Dedifferentiated amniotic fluid mesenchymal stem cell (primary cell): ENCODE data around the gene CLTA.

Experiments used
- DNase-seq: peaks from one replicate; pipeline ENCODE4 v3.0.0-alpha.2; 2016; ENCODE audit errors: extremely low spot score

Gene CLTA, protein sequence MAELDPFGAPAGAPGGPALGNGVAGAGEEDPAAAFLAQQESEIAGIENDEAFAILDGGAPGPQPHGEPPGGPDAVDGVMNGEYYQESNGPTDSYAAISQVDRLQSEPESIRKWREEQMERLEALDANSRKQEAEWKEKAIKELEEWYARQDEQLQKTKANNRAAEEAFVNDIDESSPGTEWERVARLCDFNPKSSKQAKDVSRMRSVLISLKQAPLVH

DNA sequence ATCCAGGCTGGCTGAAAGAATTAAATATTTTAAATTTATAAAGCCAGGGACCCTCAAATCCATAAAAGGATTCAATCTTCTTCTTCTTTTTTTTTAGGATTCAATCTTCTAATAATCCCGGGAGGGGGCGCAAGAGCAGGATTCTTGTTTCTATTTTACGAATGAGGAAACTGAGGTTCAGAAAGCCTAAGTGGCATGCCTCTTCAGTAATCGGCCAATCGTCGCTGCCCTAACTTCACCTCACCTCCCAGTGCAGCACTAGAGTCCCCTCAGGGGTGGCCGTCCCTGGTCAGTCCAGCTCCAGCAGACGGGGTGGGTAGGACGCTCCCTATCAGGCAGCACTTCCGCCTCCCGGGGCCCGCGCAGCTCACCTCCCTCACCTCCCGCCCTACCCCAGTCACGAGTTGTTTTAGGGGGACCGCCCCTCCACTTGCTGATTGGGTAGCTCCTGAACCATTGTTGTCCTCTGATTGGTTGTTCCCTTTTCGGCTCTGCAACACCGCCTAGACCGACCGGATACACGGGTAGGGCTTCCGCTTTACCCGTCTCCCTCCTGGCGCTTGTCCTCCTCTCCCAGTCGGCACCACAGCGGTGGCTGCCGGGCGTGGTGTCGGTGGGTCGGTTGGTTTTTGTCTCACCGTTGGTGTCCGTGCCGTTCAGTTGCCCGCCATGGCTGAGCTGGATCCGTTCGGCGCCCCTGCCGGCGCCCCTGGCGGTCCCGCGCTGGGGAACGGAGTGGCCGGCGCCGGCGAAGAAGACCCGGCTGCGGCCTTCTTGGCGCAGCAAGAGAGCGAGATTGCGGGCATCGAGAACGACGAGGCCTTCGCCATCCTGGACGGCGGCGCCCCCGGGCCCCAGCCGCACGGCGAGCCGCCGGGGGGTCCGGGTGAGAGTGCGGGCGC is at the start of gene CLTA:
CLTA (plus strand) TSS at position 534 of the 902 bp plus-strand sequence; CDS start at position 670, 136 bp downstream.
- DNase-seq: peak; percentile 98

DNA sequence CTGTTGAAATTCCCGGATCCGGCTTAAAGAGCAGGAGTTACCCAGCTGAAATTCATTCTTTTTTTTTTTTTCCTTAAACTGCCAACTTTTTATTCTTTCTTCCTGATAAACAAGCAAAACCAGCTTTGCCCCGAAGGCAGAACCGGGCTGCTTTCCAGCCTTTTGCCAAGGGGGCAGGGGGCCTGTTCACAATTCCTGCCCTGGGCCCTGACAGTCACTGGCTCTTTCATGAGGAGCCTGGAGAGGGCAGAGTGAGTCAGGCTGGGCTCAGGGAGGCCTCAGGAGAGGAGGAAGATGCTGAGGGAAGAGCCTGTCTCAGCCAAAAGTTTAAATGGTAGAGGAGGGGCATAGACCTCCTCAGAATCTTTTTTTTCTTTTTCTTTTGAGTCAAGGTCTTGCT is 49.4 kb upstream of the CLTA start:
- no peak for DNase-seq

DNA sequence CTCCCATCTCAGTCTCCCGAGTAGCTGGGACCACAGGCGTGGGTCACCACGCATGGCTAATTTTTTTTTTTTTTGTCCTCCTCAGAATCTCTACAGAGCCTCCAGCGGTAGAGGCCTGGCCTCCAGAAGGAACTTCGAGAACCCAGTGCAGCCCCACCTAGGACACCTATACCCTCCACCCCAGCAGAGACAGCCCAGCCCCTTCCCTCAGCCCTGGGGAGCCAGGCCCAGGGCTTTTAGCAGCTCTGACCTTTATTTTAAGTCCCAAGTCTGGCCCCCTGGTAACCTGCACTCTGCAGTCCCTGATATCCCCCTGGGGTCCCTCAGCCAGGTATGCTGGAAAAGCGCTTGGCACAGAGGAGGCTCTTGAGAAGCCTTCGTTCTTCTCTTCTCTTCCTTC is 49.0 kb upstream of the CLTA start:
- DNase-seq: no peak

DNA sequence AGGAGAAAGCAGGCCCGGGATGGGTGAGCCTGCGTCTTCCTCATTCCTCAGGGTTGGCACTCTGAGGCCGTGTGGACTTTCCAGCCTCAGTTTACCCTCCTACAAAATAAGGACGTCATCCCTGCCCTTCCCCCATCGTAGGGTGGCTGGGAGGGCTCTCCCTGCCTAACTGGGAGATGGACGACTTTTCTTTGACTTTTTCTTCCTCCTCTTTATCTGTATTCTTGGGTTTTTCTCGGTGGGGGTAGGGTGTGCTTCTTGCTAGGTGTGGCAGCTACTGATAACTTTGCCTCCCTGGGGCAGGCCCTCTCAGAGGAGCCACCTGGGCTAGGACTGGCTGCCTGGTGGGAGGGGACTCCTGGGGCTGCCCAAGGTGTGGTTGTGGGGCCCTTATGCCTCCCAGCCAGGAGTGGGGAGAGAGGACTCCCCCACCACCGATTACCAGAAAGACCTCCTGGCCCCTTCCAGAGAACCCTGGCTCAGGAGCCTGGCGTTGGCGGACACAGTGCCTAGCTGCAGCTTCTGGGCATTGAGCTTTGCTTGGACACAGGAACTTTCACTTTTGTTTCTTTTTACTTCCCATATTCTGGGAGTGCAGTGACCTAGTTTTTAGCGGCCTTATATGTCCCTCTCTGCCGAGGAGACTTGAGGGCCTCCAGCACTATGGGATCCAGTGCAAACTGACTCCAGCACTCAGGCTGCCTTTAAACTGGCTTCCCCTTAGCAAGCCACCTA is 48.0 kb upstream of the CLTA start:
- no peak for DNase-seq

DNA sequence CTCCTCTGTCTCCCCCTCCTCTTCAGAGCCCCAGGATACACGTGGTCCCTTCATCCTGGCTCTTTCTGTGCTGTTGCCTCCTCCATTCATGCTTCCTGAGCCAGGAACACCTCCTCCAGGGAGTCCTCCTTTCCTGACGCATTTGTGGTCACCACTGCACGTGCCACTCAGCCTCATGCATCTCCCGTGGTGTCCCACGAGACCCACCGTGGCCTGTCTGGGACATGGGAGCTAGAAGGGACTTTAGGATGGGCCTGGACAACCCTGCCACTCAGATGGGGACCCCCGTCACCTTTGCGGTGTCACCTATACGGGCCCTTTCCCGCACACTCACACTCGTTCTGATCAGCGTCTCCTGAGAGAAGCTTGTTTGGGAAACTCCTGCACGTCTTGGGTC is 47.5 kb upstream of the CLTA start:
- DNase-seq: no peak

DNA sequence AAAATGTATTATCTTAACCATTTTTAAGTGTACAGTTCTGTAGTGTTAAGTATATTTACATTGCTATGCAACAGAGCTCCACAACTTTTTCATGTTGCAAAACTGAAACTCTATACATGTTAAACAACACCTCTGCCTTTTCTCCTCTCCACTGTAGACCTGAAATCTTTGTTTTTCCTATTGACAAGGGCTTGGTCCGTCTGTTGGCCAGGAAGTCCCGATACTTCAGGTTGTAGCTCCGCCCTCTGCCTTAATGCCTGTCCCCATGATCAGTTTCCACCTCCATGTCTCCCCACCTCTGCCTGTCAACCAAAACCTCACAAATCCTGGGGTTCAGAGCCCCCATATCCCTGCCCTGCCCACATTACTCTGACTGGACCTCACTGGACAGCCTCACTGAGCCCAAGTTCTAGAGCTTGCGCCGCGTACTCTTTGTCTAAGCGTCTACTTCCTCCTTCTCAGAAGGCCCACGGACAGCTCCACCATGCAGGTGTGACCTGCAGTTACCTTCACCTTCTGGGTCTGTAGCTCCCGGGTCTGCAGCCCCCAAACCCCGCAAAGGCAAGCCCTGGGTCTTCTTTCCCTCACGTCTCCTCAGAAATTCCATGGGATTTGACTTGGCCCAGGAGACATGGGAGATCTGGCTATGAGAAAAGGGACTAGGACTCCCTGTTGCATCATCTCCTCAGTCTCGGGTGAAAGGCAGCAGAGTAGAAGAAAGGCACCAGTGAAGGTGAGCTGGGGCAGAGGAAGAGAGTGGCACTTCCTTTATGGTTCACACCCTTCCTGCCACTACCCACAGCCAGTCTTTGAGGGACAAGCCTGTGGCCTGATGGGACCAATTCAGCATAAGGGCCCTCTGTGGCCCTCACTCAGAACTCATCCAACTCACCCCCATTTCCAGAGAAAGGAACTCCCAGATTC is 46.1 kb upstream of the CLTA start:
- no peak for DNase-seq

DNA sequence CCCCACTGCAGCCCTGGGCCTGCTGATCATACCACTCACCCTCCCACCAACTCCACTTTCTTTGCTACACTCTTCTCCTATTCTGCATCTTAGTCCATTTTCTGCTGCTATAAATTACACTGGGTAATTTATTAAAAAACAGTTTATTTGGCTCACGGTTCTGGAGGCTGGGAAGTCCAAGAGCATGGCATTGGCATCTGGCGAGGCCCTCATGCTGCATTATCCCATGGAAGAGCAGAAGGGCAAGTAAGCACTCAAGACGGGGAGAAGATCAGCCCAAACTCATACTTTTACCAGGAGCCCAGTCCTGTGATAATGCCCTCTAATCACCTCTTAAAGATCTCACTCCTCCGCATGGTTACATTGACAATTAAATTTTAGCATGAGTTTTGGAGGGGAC is 44.8 kb upstream of the CLTA start:
- no peak for DNase-seq

DNA sequence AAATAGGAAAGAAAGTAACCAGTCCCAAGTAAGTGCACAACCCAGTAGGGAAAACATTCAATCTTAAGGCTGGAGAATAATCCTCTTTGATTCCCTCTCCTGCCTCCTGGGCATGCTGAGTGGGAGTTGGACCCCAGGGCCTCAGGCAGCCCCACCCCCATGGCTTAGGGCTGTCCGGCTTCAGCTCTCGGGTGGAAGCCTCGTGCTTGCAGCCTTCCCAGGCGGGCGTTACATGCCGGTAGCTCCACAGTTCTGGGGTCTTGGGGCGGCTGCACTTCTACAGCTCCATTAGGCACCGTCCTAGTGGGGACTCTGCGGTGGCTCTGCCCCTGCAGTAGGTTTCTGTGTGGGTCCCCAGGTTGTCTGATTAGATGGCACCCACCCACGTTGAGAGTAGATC is 44.1 kb upstream of the CLTA start:
- DNase-seq: no peak

DNA sequence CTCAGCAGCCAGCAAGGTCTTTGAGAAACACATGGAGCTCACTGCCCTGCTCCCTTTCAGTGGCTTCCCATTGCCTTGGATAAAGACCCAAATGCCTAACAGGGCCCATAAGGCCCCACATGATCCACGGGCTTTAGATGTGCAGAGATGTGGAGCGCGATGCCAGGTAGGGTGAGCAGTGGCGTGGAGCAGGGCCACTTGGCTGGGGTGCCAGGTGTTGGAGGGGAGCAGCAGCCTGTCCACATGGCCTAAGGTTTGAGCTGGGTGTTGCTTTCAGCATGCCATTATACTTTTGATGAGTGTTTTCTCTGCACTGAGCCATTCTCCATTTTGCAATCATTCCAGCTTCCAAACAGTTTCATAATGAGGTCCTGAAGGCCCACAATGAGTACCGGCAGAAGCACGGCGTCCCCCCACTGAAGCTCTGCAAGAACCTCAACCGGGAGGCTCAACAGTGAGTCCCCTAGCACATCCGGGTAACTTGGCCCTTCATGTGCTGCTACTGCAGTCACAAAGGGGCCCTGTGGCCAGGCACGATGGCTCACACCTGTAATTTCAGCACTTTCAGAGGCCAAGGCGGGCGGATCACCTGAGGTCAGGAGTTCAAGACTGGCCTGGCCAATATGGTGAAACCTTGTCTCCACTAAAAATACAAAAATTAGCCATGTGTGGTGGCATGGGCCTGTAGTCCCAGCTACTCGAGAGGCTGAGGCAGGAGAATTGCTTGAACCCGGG is 43.1 kb upstream of the CLTA start:
- no peak for DNase-seq

DNA sequence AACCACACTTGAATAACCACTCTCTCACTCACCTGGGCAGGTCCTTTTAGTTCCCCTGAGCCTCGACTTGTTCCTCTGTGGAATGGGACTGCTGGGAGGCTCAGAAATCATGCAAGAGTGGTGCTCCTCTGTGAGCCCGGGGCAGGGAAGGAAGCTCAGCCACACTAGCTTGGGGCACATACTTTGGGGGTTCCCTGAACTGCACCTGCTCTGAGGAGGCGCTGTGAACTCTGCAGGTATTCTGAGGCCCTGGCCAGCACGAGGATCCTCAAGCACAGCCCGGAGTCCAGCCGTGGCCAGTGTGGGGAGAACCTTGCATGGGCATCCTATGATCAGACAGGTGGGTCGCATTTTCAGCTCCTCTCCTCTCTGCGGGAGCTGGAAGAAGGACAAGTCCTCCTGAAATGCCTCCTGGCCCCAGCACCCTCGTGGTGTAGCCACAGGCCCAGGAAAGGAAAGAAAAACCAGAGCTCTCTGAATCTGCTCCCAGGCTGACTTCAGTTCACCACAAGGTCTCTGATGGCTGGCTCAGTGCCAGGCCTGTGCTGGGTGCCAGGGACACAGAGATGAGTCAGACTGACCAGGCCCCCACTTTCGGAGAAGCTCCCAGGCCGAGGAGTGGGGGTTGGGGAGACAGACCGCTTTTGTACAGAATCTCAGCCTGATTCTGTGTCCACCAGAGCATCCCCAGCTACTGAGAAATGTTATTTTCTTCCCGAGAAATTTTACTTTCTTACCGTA is 42.2 kb upstream of the CLTA start:
- peak; percentile 88 for DNase-seq

DNA sequence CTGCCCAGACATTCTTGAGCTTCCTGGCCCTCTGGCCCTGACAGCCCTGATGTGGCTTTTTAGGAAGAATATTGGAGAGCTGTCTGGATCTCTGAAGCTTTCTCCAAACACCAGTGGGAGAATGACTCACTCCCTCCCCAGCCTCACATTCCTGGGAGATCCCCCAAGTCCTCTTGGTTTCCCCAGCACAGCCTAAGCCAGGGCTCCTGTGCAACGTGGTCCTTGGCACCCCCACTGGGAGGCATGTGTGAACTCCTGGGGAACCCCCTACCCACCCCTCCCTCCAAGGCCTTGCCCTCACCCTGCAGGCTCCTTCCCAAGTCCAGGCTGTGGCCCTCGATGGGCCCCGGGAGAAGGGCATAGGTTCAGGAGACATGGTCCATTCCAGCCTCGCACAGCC is 41.5 kb upstream of the CLTA start:
- DNase-seq: no peak

DNA sequence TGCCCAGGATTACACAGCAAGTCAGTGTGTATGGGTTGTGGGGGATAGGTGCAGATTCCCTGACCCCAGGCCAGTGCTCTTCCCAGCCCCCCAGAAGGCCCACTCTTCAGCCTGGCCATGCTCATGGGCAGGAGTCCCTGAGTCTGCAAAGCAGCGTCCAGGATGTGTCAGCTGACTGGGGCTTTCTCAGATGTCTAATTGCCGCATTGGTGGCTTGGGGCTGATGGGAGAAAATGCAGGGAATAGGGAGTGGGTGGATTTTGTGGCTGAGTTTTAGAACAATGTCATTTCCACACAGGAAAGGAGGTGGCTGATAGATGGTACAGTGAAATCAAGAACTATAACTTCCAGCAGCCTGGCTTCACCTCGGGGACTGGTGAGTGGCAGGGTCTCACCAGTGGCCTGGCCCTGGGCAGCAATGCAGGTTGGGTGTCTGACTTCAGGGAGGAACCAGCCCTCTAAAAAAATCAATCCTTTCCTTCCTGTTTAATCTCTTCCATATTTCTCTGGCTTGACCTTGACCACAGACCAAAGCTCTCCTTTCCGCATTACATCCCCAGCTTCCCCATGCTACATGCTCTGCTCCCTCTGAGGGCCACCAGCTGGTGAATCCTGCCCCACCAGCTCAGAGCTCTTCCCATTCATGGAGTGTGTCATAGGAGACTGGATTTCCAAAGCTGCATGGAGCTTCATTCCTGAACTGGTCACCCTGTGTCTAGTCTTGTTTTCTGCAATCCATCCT is 40.0 kb upstream of the CLTA start:
- DNase-seq: no peak

DNA sequence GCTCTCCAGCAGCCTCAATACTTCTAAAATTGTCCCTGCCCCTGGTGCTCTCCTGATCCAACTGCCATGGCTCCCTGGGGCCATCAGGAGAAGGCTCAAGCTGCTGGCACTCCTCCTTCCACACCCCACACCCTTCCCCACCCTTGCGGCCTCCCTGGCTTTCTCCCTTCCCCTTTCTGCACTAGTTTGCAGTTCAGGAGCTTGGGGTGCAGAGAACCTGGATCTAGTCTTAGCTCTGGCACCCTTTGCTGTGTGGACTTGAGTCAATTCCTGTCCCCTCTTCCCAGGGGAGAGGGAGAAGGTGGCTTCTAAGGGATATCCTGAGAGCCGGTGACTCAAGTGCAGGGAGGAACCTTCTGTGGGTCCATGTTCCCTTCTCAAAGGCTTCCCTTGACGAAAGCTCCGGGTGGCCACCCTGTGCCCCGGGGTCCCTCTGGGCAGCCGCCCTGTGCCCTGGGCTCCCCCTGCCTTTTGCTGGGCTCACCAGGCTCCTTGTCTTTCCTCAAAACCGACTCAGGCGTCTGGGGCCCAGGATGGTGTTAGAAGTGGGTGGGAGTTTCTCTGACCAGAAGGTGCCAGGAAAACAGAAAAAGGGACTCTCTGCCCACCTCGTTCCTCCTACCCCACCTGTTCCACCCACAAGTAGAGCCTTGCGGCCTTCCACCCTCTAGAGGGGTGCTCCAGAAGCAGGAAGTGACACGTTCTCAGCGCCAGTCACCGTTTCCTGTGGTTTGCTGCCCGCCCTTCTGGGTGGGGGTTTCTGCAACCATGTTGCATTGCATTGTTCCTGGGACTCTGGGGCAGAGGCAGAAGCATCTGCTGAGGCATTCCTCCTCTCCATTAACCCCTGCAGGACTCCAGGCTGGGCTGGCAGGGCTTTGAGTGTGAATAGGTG is 39.2 kb upstream of the CLTA start:
- DNase-seq: no peak

DNA sequence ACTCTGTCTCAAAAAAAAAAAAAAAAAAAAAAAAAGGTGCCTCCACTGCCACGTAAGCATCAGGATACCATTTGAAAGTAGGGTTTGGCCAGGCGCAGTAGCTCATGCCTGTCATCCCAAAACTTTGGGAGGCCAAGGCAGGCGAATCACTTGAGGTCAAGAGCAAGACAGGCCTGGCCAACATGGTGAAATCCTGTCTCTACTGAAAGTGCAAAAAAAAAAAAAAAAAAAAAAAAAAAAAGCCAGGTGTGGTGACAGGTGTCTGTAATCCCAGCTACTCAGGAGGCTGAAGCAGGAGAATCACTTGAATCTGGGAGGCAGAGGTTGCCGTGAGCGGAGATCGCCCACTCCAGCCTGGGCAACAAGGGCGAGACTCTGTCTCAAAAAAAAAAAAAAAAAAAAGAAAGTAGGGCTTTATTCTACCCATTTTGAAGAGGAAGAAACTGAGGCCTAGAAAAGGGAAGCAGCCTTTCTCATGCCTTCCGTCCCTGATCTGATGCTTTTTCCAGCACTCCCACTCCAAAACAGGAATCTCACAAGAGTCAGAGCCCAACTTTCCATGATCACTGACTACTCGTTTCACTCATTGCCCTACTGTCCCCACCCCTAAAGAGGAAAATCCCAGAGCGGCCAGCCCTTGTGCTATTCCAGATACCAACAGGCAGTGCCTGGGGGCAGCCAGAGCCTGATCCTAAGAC is 37.8 kb upstream of the CLTA start:
- no peak for DNase-seq

DNA sequence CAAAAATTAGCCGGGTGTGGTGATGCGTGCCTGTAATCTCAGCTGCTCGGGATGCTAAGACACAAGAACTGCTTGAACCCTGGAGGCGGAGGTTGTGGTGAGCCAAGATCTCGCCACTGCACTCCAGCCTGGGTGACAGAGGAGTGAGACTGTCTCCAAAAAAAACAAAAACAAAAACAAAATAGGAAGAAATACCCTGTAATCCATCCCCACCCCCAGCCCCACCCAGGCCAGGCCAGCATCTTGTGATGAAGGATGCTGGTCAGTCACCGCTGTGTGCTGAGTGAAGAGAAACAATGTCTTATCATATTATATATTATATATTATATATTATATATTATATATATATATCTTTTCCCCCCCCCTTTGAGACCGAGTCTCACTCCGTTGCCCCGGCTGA is 37.0 kb upstream of the CLTA start:
- DNase-seq: no peak

DNA sequence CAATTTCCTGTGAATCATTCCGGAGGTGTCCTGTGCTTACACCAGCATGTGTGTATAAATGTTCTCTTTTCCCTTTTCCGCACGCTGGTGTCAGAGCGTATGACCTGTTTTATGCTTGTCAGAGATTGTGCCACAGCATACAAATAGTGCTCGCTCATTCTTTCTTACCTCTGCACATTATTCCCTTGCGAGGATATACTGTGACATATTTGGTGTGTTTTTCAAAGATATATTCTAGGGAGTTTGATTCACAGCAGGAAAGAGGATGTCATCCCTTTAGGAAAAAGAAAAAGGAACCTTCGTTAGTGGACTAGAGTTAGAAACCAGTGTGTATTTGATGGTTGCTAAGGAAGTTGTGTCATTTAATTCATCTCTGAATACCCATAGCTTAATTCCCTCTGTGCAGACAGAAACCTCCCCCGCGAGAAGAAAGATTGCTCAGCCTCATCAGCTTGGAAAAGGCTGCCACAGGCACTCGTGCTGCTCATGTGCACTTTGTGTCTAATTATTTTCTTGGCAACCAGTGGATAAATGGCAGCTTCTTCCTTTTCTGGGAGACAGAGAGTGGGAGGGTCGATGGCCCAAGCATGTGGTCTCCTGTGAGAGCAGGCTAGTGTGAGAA is 36.3 kb upstream of the CLTA start:
- no peak for DNase-seq

DNA sequence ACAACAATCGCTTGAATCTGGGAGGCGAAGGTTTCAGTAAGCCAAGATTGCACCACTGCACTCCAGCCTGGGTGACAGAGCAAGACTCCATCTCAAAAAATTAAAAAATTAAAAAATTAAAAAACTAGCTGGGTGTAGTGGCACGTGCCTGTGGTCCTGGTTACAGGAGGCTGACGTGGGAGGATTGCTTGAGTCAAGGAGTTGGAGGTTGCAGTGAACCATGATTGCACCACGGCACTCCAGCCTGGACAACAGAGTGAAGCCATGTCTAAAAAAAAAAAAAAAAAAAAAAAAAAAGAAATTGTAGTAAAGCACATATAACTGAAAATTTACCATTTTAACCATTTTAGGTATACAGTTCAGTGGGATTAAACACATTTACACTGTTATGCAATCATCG is 34.6 kb upstream of the CLTA start:
- DNase-seq: no peak
